GM18858 (cell line): ENCODE results near the gene PDE9A.

Source experiments
- ATAC-seq: cut with Tn5 transposase; IDR thresholded peaks from one replicate; pipeline ENCODE4 v1.9.1; 2021; ENCODE audit not compliant: unreplicated experiment

The PDE9A gene

DNA sequence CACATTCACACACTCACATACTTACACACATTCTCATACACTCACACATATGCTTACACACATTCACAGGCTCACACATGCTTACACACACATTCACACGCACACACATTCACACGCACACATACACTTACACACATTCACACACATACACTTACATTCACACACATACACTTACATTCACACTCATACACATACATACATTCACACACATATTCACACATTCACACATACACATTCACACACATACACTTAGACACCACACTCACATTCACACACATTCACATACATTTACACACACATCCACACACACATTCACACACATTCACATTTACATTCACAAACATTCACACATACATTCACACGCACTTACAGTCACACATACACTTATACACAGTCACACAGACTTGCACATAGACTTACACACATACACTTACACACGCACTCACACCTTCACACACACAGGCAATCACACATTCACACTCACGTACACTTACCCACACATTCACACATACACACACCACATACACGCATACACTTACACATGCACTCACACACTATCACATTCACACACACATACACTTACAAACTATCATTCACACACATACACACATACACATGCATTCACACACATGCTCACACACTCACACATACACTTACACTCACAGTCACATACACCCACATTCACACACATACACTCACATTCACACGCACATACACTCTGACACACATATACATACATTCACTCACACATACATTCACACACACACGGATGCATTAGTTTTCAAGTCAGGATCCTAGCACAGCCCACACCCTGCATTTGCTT lies 16.8 kb downstream of the PDE9A start:
- ATAC-seq: no peak

DNA sequence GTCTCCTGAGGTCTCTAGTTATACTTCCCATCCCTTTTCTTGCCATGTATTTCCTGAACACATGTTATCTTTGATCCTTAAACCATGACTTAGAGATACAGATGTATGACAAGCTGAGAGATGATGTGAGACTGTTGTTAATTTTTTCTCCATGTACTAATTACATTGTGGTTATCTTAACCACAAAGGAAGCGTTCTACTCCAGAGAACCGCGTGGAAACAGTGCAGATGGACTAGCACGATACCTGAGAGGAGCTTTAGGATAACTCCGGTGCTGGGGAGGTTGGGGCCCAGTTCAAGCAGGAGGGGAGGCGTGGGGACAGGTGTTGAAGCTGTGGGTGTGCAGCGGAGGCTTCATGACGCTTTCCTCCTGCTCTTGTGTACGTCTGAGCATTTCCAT lies 17.5 kb downstream of the PDE9A start:
- ATAC-seq: no peak

DNA sequence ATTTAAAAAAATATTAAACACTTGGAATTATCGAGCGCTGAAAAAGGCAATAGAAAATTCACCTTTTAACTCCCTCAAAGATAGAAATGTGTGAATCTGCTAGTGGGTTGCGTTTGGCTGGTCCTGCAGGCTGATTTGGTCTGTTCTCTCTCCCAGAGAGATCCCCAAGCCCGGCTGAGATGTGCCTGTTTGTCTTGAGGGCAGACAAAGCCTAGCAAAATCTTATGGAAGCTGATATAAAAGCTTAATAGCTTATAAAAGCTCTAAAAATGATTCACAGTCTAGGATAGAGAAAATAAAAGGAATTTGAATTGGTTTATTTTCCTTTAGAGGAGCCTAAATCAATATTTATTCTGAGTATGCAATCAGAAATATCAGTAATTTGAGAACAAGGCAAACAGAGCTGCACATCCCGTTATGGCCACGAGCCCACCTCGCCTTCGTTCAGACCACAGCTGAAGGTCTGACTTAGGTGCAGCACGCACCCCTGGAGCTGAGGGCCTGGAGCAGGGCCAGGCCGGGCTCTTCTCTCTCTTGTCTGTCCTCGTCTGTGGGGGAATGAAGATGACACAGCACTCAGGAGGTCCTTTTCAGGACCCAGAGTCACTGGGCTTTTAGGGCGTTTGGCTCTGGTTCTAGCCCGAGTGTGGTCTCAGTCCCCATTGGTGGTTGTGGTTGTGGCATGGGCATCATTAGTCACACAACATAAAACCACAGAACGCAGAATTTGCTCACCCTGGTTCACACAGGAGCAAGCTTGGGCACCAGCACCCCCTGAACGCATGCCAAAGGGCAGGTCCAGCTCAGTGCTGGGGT lies 18.6 kb downstream of the PDE9A start:
- ATAC-seq: no peak

DNA sequence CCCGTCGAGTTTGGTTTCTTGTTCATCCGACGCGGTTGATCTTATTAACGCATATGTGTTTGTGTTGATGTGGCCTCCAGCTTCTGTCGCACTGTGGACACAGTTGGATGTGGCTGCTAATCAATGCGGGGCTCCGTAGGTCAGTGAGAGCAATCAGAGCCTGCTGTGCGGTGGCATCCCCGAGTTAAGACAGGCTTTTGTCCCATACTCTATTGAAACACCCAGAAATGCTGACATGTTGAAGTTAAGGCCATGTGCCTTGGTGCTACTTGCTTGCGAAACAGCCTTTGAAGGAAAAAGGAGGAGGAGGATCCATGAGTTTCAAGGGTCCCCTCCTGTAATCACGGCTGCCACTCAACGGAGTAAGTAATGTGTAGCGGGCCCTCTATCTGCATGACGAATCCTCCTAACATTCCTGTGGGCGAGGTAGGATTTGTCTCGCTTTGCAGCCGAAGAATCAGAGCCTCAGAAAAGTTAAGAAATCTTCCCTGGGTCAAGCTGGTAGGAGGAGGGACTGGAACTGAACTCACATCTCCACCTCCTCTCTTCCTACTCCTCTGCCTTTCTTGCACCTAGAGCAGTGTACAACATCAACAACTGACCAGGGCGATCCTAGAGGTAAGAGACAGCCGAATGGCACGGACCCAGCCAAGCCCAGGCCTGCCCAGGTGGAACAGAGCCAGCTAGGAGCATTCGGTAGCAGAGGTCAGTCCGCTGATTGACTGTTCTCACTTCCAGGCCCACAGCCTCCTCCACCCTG lies 19.5 kb downstream of the PDE9A start:
- no peak for ATAC-seq

DNA sequence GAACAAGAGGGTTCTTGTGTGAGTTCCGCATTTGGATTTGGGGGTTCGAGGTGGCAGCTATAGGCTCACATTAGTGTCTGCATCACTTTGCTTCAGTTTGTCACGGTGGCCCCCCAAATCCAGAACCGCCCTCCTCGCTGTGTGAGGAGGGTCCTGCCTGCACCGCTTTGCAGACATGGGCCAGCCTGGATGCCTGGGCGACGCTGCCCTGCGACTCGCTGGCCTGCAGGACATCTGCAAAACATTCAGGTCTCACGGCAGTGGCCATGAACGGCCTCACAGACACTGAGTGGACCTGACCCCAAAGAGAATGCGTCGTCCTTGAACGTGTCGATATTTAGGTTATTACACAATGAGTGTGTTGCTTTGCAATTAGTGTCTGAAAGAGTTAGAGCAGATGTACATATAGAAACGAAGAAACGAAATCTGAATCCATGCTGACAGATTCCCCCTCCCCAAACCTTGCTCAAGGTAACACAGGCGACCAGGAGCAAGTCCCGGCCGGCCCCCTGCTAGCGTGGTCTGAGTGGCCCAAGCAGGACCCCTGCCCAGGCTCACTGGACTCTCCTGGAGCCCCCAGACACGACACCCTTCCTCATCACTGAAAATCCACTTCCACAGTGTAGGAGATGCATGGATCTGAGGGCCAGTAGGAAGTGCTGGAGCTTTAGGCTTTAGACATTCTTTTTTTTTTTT lies 20.4 kb downstream of the PDE9A start:
- ATAC-seq: no peak

DNA sequence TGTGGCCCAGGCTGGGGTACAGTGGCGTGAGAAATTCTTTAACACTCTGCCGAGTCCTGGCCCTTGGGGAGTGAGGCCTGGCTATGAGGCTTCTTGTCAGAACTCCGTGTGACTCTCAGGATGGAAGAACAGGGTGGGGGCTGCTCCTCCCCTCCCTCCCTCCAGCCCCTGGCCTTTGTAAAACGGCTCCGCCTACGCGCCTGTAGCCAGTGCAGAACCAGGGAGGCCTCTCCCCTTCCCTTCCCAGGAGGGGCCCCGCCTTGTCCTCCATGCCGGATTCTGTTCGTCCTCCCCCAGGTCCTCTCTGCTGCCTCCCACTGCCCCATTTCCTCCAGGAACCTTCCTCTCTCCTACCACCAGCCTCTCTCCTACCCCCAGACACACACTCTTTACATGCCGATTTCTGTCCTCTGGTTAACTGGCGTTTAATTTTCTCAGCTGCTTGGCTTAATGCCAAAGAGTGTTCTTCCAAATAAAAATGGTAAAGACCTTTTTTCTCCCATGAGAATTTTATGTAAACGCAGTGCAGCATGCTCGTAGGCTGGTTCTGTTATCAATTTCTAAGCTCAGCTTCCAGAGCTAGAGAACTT lies 21.0 kb downstream of the PDE9A start:
- ATAC-seq: no peak

DNA sequence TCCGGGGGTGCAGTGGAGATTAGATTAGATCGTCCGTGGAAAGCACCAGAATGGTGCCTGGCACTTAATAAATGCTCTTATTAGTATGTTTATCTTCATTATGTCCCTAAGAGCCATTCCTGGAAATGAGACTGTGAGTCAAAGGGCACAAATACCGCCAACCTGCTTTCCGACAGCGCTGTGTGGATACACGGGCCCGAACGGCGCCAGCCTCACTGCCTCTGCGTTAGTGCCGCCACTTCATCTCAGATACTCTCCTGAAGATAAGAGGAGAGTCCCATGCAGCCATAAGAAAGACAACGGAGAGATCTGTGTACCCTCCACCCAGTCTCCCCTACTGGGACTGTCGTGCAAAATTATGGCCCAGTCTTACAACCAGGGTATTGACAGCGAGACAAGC lies 22.0 kb downstream of the PDE9A start:
- no peak for ATAC-seq

DNA sequence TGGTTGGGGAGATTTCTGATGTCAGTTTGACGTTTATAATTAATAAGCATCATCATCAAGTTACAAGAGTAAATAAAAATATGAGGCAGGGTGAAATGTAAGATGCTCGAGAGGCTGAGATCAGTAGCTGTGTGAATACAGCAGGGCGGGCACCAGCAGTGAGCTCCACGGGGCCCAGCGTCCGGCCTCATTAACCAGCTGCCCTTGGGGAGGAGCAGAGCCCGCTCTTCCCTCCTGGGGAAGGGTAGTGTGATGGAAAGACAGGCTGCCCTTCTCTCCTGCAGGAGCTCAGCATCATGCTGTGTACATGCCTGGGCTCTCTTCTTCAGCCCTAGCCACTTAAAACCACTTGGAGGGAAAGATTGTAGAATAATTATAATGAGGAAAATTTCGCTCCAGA lies 23.4 kb downstream of the PDE9A start:
- no peak for ATAC-seq

DNA sequence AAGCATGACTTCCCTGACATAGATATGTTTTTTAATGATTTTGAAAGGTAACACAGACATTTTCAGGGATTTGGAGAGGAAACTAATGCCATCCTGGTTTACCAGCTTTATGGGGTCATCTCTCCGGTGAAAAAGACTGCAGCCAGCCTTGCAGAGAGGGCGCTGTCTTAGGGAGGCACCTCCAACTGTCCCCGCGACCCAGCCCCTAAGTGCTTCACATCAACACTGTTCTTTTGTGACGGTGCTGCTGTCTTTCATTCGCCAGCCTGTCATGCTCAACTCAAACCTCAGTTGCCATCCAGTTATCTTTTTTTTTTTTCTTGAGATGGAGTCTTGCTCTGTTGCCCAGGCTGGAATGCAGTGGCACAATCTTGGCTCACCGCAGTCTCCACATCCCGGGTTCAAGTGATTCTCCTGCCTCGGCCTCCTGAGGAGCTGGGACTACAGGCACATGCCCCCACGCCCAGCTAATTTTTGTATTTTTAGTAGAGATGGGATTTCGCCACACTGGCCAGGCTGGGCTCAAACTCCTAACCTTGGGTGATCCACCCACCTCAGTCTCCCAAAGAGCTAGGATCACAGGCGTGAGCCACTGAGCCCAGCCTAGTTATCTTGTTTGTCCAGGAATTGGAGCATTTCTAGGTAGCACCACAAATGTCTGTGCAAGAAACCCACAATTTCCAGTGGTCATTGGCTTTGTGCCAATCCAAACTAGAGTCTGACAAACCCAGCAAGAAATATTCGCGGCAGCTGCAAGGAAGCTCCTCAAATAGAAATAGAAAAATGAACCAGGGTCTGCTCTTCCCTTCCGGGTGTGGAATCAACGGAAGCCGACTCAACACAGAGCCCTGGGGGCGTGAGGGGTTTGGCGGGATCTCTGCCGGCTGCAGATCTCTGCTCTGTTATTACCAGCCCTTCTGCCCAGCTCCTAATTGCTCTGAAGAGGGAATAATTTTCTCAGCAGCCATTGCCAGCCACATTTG lies 24.2 kb downstream of the PDE9A start:
- no peak for ATAC-seq

DNA sequence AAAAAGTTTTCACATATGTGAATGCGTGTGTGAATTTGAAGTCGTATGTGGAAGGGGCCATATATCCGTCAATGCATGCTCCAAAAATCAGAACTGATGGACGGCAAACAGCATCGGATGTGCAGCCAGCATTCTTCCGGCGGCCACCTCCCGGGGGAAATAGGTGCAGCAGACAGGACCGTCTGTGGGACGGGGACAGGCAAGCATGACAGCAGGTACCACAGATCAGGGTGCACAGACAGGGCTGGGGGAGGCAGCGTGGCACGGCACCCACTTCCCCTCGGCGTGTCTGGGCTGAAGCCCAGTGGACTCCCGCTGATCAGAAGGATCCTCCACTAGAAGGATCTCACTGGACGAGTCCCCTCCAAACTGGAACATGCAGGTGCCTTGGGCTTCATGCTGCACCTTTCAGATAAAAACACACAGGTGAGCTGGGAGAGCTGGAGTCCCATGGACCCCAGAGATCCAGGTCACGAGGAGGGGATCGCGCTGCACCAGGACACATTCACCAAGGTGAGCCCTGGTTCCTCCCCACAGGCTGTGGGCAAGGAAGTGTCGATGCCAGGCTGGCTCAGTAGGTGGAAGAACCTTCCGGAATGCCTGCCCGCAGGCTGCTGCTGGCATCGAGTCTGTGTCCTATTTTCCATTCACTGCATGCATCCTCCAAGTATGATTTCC lies 25.3 kb downstream of the PDE9A start:
- no peak for ATAC-seq

DNA sequence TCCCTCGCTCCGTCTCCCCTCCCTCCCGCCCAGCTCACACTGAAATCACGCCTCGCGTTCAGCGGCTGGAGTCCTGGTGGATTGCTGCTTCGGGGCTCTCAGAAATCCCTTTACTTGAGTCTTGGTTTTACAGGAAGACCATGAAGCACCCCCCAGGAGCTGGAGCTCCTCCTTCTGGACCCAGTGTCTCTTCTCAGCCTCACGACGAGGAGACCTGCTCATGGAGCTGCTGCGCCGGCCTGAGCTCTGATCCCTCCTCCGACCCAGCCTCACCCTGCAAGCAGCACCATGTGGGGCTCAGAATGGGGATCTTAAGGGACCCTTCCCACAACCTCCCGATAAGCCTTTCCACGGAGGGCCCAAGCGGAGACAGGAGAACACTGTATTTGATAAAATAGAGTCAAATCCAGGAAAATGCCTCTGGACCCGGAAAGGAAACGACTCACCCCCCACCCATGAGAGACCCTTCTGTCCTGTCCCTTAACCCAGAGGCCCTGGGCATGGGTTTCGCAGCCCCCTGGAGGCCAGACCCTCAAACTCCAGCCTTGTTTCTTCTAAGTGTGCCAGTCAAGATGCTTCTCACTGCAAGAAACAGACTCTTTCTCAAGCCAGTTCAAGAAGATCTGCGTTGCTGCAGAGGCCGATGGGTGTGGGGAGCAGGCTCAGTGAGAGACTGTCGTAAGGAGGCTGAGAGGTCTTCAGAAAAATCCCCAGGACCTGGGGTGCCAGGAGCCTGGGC lies 26.1 kb downstream of the PDE9A start:
- no peak for ATAC-seq

DNA sequence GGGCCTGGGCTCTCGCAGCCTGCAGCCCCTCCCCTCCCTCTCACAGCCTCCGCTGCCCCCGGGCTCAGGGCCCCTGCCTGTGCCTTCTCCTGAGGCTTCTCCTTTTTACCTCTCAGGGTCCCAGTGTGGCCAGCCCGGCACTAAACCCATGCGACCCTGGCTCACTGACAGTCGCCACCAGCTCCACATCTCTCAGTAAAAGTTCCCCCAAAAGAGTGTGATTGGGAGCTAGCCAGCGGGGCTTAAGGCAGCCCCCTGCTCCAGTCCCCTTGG lies 26.6 kb downstream of the PDE9A start:
- no peak for ATAC-seq

DNA sequence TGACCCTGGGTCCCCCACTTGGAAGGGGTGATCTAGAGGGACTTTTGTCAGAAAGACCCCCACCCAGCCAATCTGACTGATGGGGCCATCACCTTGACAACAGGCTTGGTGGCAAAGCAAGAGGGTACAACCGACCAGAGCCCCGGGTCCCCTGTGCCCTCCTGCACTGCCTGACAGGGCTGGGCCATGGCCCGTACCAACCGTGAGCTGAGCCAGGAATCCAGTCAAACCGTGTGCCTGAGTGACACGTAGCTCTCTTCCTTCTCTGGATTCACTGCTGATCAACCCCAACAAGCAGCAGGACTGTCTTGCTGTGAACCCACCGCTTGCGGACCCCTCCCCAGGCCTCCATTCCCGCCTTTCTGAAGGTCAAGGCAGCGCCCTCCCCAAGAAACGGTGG lies 27.0 kb downstream of the PDE9A start:
- ATAC-seq: no peak

DNA sequence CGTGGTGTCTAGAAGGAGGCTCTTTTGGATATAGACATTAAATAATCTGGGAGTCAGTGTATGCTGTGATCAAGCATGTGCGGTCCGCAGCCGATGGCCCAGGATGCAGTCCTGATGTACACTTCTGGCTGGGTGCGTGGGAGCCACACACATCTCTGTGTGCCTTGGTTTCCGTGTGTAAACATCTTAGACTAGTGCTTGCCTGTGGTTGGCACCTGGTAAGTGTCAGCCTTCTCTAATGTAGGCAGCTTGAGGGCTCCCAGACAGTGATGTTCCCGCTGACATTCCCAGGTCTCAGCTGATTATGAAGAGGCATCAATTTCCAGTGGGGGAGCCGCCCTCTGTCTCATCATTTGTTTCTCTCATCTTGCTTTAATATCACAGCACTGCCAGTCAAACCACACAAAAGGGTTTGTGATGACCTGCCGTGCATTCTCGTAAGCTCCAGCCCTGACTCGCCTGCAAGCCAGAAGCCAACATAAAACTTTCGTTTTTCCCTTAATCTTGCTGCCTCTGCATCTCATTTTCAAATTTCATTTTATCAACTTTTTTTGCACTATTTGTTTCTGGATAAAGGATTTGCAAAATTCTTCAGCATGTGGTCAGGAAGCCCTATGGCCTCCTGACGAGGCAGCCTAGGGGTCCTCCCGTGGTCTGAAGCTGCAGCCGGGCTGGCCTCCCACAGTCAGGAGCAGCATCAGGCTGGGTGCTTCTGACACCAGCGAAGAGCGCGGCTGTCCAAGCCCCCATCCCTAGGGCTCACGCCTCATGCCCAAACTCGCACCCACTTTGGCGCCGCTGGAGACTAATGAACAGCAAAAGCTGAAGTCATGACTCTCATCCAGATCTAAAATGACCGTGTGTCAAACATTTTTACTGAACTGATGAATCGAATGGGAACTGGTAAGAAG lies 28.1 kb downstream of the PDE9A start:
- ATAC-seq: no peak

DNA sequence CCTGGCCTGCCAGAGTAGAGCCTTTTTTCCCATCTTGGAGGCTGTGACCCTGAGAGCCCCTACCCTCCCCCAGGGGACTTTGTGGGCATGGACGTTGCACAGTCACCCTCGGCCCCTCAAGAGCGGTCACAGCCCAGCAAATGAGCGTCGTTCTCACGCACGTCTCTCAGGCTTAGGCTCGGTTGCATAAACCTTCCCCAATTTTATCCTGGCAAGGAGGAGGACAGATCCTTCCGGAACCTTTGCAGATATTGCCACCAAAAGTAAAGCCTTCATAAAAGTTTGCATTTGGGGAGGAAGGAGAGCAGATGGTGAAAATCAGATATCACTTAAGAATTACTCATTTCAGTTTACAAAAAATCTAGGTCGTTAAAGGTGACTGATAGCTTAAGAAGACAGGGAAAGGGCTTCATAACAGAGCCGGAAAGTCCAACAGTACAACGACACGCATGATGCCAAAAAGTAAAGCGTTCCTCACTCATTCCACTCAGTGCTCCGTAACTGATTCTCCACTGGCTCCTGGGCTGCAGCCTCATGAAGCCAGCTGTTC lies 29.3 kb downstream of the PDE9A start:
- no peak for ATAC-seq

DNA sequence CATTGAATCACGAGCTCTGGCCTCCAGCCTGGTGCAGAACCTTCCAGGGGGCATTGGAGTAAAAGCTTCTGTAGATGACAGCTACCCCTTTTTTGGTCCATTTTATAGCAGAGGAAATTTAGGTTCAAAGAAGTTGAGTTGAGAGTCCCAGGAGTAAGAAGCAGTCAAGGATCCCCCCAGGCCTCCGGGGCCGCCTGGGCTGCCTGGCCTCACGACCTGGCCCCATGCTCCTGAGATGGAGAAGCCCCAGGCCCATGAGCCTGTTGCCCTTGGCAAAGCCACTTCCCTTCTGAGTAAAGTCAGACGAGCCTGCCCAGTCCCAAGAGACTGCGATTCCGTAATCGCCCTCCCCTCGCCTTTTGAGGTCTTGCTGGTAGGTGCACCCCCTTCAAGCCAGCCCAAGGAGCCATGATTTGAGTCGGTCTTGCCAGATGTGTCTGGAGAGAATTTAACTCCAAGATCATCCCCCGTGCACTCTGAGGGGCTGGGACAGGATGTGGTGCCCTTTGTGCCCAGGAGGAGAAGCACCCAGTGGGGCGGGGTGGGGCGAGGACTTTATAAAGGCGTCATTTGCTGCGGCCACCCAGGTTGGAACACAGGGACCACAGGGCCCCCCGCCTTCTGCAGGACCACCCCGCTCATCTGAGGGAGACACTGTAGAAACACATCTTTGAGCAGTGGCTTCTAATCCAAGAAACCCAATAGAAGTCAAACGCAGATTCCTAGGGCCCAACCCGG lies 30.1 kb downstream of the PDE9A start:
- no peak for ATAC-seq
